ENCODE measurements around the gene PPID. TPM values are rescaled to one million over a fixed set of nuclear protein-coding genes. Genes with fewer than 3 reads are reported as not detected.
A peak's percentile ranks its signal among the peaks of the same experiment; 100 is the strongest.

PPID gene
- total RNA-seq, 4 donors from 2014 or later: 22.2 to 27.6 (median 25.7) TPM

- WGBS, 2 donors (ENCODE audit: low coverage in 1 of 2): 73 to 77% methylated on average over 3 to 4 of the region's 5 CpGs
- no peak for TF ChIP-seq POLR2AphosphoS5 (IDR thresholded peaks at IDR 0.05)
- TF ChIP-seq EP300 (IDR thresholded peaks at IDR 0.05): no peak
- no peak for TF ChIP-seq POLR2A (IDR thresholded peaks at IDR 0.05)
- TF ChIP-seq CTCF (IDR thresholded peaks at IDR 0.05): no peak
Measured at GRCh38 chr4:158676076-158676475, 47.1 kb downstream of the PPID start.

GRCh38 chr4:158673633-158674032 is 49.6 kb downstream of the PPID start:
- Histone ChIP-seq H3K9me3 (no peaks in the 10 kb centered on the region), H3K27me3 (no peaks in the 10 kb centered on the region), H3K27ac (no peak overlapping the region), H3K4me3 (no peak overlapping the region), H3K36me3 (no peaks in the 10 kb centered on the region), H3K4me1 (peaks cover 2 to 43% (median 9%) of the 10 kb centered on the region in 3 donors)
- no peak for ATAC-seq
- TF ChIP-seq POLR2AphosphoS5 (IDR thresholded peaks at IDR 0.05): no peak
- TF ChIP-seq CTCF (IDR thresholded peaks at IDR 0.05): no peak
- TF ChIP-seq EP300 (IDR thresholded peaks at IDR 0.05): no peak
- TF ChIP-seq POLR2A (IDR thresholded peaks at IDR 0.05): no peak
- 84 to 86% methylated on average over 3 of the region's 3 CpGs for WGBS, 2 donors (ENCODE audit: low coverage in 1 of 2)

More at GRCh38 chr4:158676076-158676475, 47.1 kb downstream of the PPID start:
- H3K36me3 ChIP-seq: peaks cover 0 to 7% of the 10 kb centered on the region in 2 donors
- H3K4me3 ChIP-seq: no peak overlapping the region
- no peak for ATAC-seq
- H3K27me3 ChIP-seq: no peaks in the 10 kb centered on the region
- no peak overlapping the region for H3K27ac ChIP-seq
- no peaks in the 10 kb centered on the region for H3K9me3 ChIP-seq
- H3K4me1 ChIP-seq: peaks cover 2 to 32% (median 3%) of the 10 kb centered on the region in 3 donors

GRCh38 chr4:158671915-158672806 is 51.0 kb downstream of the PPID start, which contains the start of gene ETFDH:
Gene ETFDH (plus strand): TSS chr4:158672296. CDS start chr4:158672457, 161 bp downstream.
- peak within 1 kb of the TSS; percentile 89 to 98 (median 96) for H3K27ac ChIP-seq
- H3K36me3 ChIP-seq: no peaks in the 10 kb centered on the region
- no peaks in the 10 kb centered on the region for H3K9me3 ChIP-seq
- H3K27me3 ChIP-seq: no peaks in the 10 kb centered on the region
- WGBS, 2 donors (ENCODE audit: low coverage in 1 of 2): 0% methylated on average over 9 to 16 of the region's 60 CpGs
- ATAC-seq: peak; percentile 98
- peaks cover 2 to 43% (median 9%) of the 10 kb centered on the region in 3 donors for H3K4me1 ChIP-seq
- H3K4me3 ChIP-seq: peak within 1 kb of the TSS; percentile 81 to 93
- TF ChIP-seq POLR2AphosphoS5 (IDR thresholded peaks at IDR 0.05) (peak; percentile 88), CTCF (IDR thresholded peaks at IDR 0.05) (peak; percentile 36 to 82 (median 76)), EP300 (IDR thresholded peaks at IDR 0.05) (no peak), POLR2A (IDR thresholded peaks at IDR 0.05) (peak; percentile 54 to 66)

DNA sequence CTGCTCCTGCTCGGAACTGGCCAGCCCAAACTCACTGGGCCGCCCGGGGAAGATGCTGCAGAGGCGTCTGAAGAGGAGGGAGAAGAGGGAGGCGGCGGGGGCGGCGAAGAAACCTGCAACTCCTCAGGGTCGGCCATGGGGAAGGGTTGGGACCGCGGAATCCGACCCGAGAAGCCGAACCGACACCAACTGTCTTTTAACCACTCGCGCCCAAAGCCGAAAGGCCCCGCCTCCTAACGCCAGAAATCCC is 51.6 kb downstream of the PPID start, which contains the start of gene C4orf46:
Gene C4orf46 (minus strand): TSS at position 223 of the 250 bp plus-strand sequence. CDS start 86 bp downstream, at position 137.
- no peaks in the 10 kb centered on the region for H3K9me3 ChIP-seq
- TF ChIP-seq POLR2AphosphoS5 (IDR thresholded peaks at IDR 0.05) (no peak), CTCF (IDR thresholded peaks at IDR 0.05) (no peak), EP300 (IDR thresholded peaks at IDR 0.05) (no peak), POLR2A (IDR thresholded peaks at IDR 0.05) (no peak)
- H3K4me1 ChIP-seq: peaks cover 2 to 43% (median 9%) of the 10 kb centered on the region in 3 donors
- peak within 1 kb of the TSS; percentile 89 to 98 (median 96) for H3K27ac ChIP-seq
- peak; percentile 3 for ATAC-seq
- H3K4me3 ChIP-seq: peak within 1 kb of the TSS; percentile 81 to 93
- no CpG with 5 or more reads among the region's 20 CpGs for WGBS, 2 donors (ENCODE audit: low coverage in 1 of 2)
- no peaks in the 10 kb centered on the region for H3K36me3 ChIP-seq
- H3K27me3 ChIP-seq: no peaks in the 10 kb centered on the region

Measured in gastroesophageal sphincter (tissue), 4 donors.